Fibroblast of lung (primary cell): ENCODE results near the gene ERF. TPM values are rescaled to one million over a fixed set of nuclear protein-coding genes. Genes with fewer than 3 reads are reported as not detected.

ENCODE experiments used
- DNase-seq, 2 donors: peaks; one replicate each; pipeline versions ENCODE4 v3.0.0 to v3.0.0-alpha.2; 2010; ENCODE audit warnings: low read depth in 2 of 2
- H2AFZ ChIP-seq: 2 replicates; pipeline ENCODE4 v1.5.1; 2012; ENCODE audit warnings: low read length, control low read depth, inconsistent platforms
- H3K27ac ChIP-seq: 2 replicates; pipeline ENCODE4 v1.5.1; 2011; ENCODE audit warnings: low read length, control low read depth; ENCODE audit not compliant: insufficient read depth
- H3K27me3 ChIP-seq: 2 replicates; pipeline ENCODE4 v1.5.1; 2011; ENCODE audit warnings: mild to moderate bottlenecking, low read length; ENCODE audit not compliant: control insufficient read depth, insufficient read depth
- H3K36me3 ChIP-seq: 2 replicates; pipeline ENCODE4 v1.5.1; 2011; ENCODE audit warnings: low read length; ENCODE audit not compliant: control insufficient read depth, insufficient read depth
- H3K4me1 ChIP-seq: 2 replicates; pipeline ENCODE4 v1.5.1; 2011; ENCODE audit warnings: low read length; ENCODE audit not compliant: control insufficient read depth, insufficient read depth; ENCODE audit errors: extremely low read depth
- H3K4me2 ChIP-seq: 2 replicates; pipeline ENCODE4 v1.5.1; 2011; ENCODE audit warnings: low read length, control low read depth; ENCODE audit not compliant: insufficient read depth; ENCODE audit errors: extremely low read depth
- H3K4me3 ChIP-seq, 4 experiments: fragments of 200-600 bp in 1 of 4; sonication (generic) in 1 of 4; replicated peaks in 1 of 4; 2 replicates each; pipeline ENCODE4 v1.5.1; 2011 to 2016; ENCODE audit warnings: low read length in 4 of 4, low read depth in 3 of 4, mild to moderate bottlenecking in 3 of 4, control low read depth in 2 of 4, inconsistent platforms in 1 of 4, mixed read lengths in 1 of 4; ENCODE audit not compliant: insufficient read depth in 1 of 4; ENCODE audit errors: control extremely low read depth in 1 of 4
- H3K79me2 ChIP-seq: 2 replicates; pipeline ENCODE4 v1.5.1; 2012; ENCODE audit warnings: mild to moderate bottlenecking, low read length, inconsistent platforms; ENCODE audit not compliant: control insufficient read depth, insufficient read depth
- H3K9ac ChIP-seq: 2 replicates; pipeline ENCODE4 v1.5.1; 2011; ENCODE audit warnings: mild to moderate bottlenecking, low read length, control low read depth; ENCODE audit not compliant: insufficient read depth
- H3K9me3 ChIP-seq: 2 replicates; pipeline ENCODE4 v1.5.1; 2012; ENCODE audit warnings: low read depth, low read length; ENCODE audit not compliant: control insufficient read depth, insufficient read depth
- H4K20me1 ChIP-seq: 2 replicates; pipeline ENCODE4 v1.5.1; 2011; ENCODE audit warnings: low read length; ENCODE audit not compliant: control insufficient read depth, insufficient read depth; ENCODE audit errors: extremely low read depth
- CTCF ChIP-seq, 2 donors: IDR thresholded peaks in 1 of 2; conservative IDR thresholded peaks in 1 of 2; 1 replicate in 1 of 2; 2 replicates in 1 of 2; pipeline ENCODE4 v1.5.1; 2011 to 2012; ENCODE audit warnings: low read length in 2 of 2, control low read depth in 1 of 2, inconsistent platforms in 1 of 2, low read depth in 1 of 2, mild to moderate bottlenecking in 1 of 2
- EZH2 ChIP-seq: IDR thresholded peaks from 2 replicates; pipeline ENCODE4 v1.5.1; 2012; ENCODE audit warnings: low read length, control low read depth, mild to moderate bottlenecking; ENCODE audit errors: missing control alignments
- polyA plus RNA-seq, 2 donors: library from polyadenylated mRNA; depleted of rRNA in 1 of 2; stranded (reverse) in 1 of 2; unstranded in 1 of 2; fragments of >200 nt; gene quantifications; 2 replicates each; pipeline ENCODE4 v1.2.1, GENCODE V29; 2011 to 2012; ENCODE audit warnings: missing spikeins in 1 of 2
- total RNA-seq: library from RNA; depleted of rRNA; stranded (reverse); fragments of >200 nt; gene quantifications from 2 replicates; pipeline ENCODE4 v1.2.1, GENCODE V29; 2014

Gene ERF
- total and polyA plus RNA-seq, 2 donors (not counting 1 experiment from before 2014, with no cell fraction given): 13.2 to 36.3 TPM

GRCh38 chr19:42246143-42246921 lies 8.6 kb downstream of the ERF start:
- H3K27me3 ChIP-seq: no peaks in the 10 kb centered on the region
- DNase-seq: peak; percentile 81
- H3K27ac ChIP-seq: peak overlapping the region; percentile 36
- peaks cover 15% of the 10 kb centered on the region for H3K36me3 ChIP-seq
- H3K4me1 ChIP-seq: peaks cover 24% of the 10 kb centered on the region
- H3K9me3 ChIP-seq: no peaks in the 10 kb centered on the region
- no peak overlapping the region for H3K4me3 ChIP-seq
- no peak for TF ChIP-seq EZH2
- peak; percentile 69 to 74 for TF ChIP-seq CTCF (conservative IDR thresholded peaks at IDR 0.05 in 1 of 2, IDR thresholded peaks at IDR 0.05 in 1 of 2; ENCODE audit: low read depth in 1 of 2, low read length in 2 of 2)
- H3K9ac ChIP-seq: peak overlapping the region; percentile 4
- H3K4me2 ChIP-seq: no peak overlapping the region
- no peak overlapping the region for H2AFZ ChIP-seq
- no peaks in the 10 kb centered on the region for H4K20me1 ChIP-seq
- H3K79me2 ChIP-seq: peaks cover 35% of the 10 kb centered on the region

GRCh38 chr19:42245231-42245630 lies 9.7 kb downstream of the ERF start:
- DNase-seq: no peak
- H3K4me1 ChIP-seq: peaks cover 15% of the 10 kb centered on the region
- peaks cover 35% of the 10 kb centered on the region for H3K79me2 ChIP-seq
- peak overlapping the region; percentile 21 for H3K4me2 ChIP-seq
- no peaks in the 10 kb centered on the region for H3K27me3 ChIP-seq
- no peak overlapping the region for H2AFZ ChIP-seq
- peaks cover 14% of the 10 kb centered on the region for H3K36me3 ChIP-seq
- no peaks in the 10 kb centered on the region for H4K20me1 ChIP-seq
- TF ChIP-seq CTCF (conservative IDR thresholded peaks at IDR 0.05 in 1 of 2, IDR thresholded peaks at IDR 0.05 in 1 of 2; ENCODE audit: low read depth in 1 of 2, low read length in 2 of 2): no peak
- TF ChIP-seq EZH2: no peak
- H3K4me3 ChIP-seq: peak overlapping the region in 1 of 4 experiments; percentile 68
- no peaks in the 10 kb centered on the region for H3K9me3 ChIP-seq
- H3K9ac ChIP-seq: no peak overlapping the region
- peak overlapping the region; percentile 56 for H3K27ac ChIP-seq

- no peaks in the 10 kb centered on the region for H4K20me1 ChIP-seq
- H3K27ac ChIP-seq: peak overlapping the region; percentile 64
- peaks cover 35% of the 10 kb centered on the region for H3K79me2 ChIP-seq
- H3K4me3 ChIP-seq: peak overlapping the region; percentile 27 to 91 (median 64)
- peak overlapping the region; percentile 38 for H3K9ac ChIP-seq
- no peaks in the 10 kb centered on the region for H3K9me3 ChIP-seq
- peak overlapping the region; percentile 74 for H3K4me2 ChIP-seq
- H3K4me1 ChIP-seq: peaks cover 13% of the 10 kb centered on the region
- peaks cover 9% of the 10 kb centered on the region for H3K36me3 ChIP-seq
- peak overlapping the region; percentile 30 for H2AFZ ChIP-seq
- no peaks in the 10 kb centered on the region for H3K27me3 ChIP-seq
- peak; percentile 92 for DNase-seq
- TF ChIP-seq EZH2 (no peak), CTCF (conservative IDR thresholded peaks at IDR 0.05 in 1 of 2, IDR thresholded peaks at IDR 0.05 in 1 of 2; ENCODE audit: low read depth in 1 of 2, low read length in 2 of 2) (peak; percentile 53 to 62)
Measured at GRCh38 chr19:42244347-42245220, 10.3 kb downstream of the ERF start.
